CD14-positive monocyte (primary cell): Measurements from ENCODE around the gene CLEC4G. TPM values are rescaled to one million over a fixed set of nuclear protein-coding genes. Genes with fewer than 3 reads are reported as not detected.

Experiments used
- DNase-seq, 3 donors: peaks; one replicate each; pipeline ENCODE4 v3.0.0-alpha.2; 2011 to 2022
- H2AFZ ChIP-seq: 2 replicates; pipeline ENCODE4 v1.6.0; 2012; ENCODE audit warnings: mild to moderate bottlenecking, low read depth, low read length, inconsistent platforms; ENCODE audit not compliant: insufficient read depth, poor library complexity, severe bottlenecking
- H3K27ac ChIP-seq, 2 donors: 1 replicate in 1 of 2; 2 replicates in 1 of 2; pipeline ENCODE4 v1.5.1; 2012 to 2013; ENCODE audit warnings: low read length in 2 of 2, control low read depth in 1 of 2, inconsistent platforms in 1 of 2, low read depth in 1 of 2, mild to moderate bottlenecking in 1 of 2
- H3K27me3 ChIP-seq, 2 donors: one replicate each; pipeline versions ENCODE4 v1.6.0 to v1.6.1; 2011 to 2013; ENCODE audit warnings: low read length in 2 of 2; ENCODE audit not compliant: control insufficient read depth in 2 of 2, insufficient read depth in 2 of 2
- H3K36me3 ChIP-seq, 2 donors: replicated peaks in 1 of 2; 1 replicate in 1 of 2; 2 replicates in 1 of 2; pipeline versions ENCODE4 v1.5.1 to v1.6.1; 2012 to 2013; ENCODE audit warnings: low read length in 2 of 2, control low read depth in 1 of 2, inconsistent platforms in 1 of 2, mild to moderate bottlenecking in 1 of 2; ENCODE audit not compliant: insufficient read depth in 2 of 2, control insufficient read depth in 1 of 2
- H3K4me1 ChIP-seq, 2 donors: 1 replicate in 1 of 2; 2 replicates in 1 of 2; pipeline versions ENCODE4 v1.5.1 to v1.6.1; 2012 to 2013; ENCODE audit warnings: low read length in 2 of 2, control low read depth in 1 of 2, inconsistent platforms in 1 of 2, mild to moderate bottlenecking in 1 of 2, moderate library complexity in 1 of 2; ENCODE audit not compliant: insufficient read depth in 2 of 2, control insufficient read depth in 1 of 2
- H3K4me2 ChIP-seq: replicated peaks from 2 replicates; pipeline ENCODE3; 2012; ENCODE audit warnings: low read length, moderate library complexity, mild to moderate bottlenecking; ENCODE audit not compliant: poor library complexity, severe bottlenecking; ENCODE audit errors: extremely low read depth
- H3K4me3 ChIP-seq, 3 experiments: fragments of 200-600 bp in 1 of 3; sonication (generic) in 1 of 3; replicated peaks in 1 of 3; 1 replicate in 2 of 3; 2 replicates in 1 of 3; pipeline ENCODE4 v1.5.1; 2011 to 2013; ENCODE audit warnings: low read length in 3 of 3, mild to moderate bottlenecking in 3 of 3, control low read depth in 2 of 3, low read depth in 2 of 3, inconsistent platforms in 1 of 3, moderate library complexity in 1 of 3
- H3K79me2 ChIP-seq: 2 replicates; pipeline ENCODE4 v1.6.0; 2012; ENCODE audit warnings: mild to moderate bottlenecking, control low read depth, inconsistent platforms, low read length, moderate library complexity; ENCODE audit not compliant: insufficient read depth
- H3K9ac ChIP-seq: 2 replicates; pipeline ENCODE4 v1.6.0; 2017; ENCODE audit warnings: low read length, mild to moderate bottlenecking; ENCODE audit not compliant: insufficient read depth, poor library complexity, severe bottlenecking
- H3K9me3 ChIP-seq, 2 donors: replicated peaks in 1 of 2; 1 replicate in 1 of 2; 2 replicates in 1 of 2; pipeline versions ENCODE4 v1.5.1 to v1.6.1; 2012 to 2013; ENCODE audit warnings: low read length in 2 of 2, control low read depth in 1 of 2; ENCODE audit not compliant: control insufficient read depth in 1 of 2, insufficient read depth in 1 of 2
- H4K20me1 ChIP-seq: 2 replicates; pipeline ENCODE4 v1.6.0; 2012; ENCODE audit warnings: mild to moderate bottlenecking, low read length, control low read depth, moderate library complexity; ENCODE audit not compliant: insufficient read depth
- H3K27ac Mint-ChIP-seq, 7 donors: one replicate each; pipeline ENCODE4 v1.8.0; 2020; ENCODE audit warnings: mild to moderate bottlenecking in 7 of 7, mixed read lengths in 7 of 7, moderate library complexity in 6 of 7, inconsistent platforms in 2 of 7
- H3K27me3 Mint-ChIP-seq, 3 donors: one replicate each; pipeline ENCODE4 v1.8.0; 2021 to 2022; ENCODE audit warnings: low read depth in 3 of 3, mild to moderate bottlenecking in 3 of 3, mixed read lengths in 3 of 3, moderate library complexity in 3 of 3, inconsistent platforms in 1 of 3
- H3K36me3 Mint-ChIP-seq, 2 donors: one replicate each; pipeline ENCODE4 v1.8.0; 2020; ENCODE audit warnings: mixed read lengths in 2 of 2, inconsistent platforms in 1 of 2, mild to moderate bottlenecking in 1 of 2
- H3K4me1 Mint-ChIP-seq: one replicate; pipeline ENCODE4 v1.8.0; 2020; ENCODE audit warnings: mild to moderate bottlenecking, mixed read lengths
- H3K4me3 Mint-ChIP-seq, 2 donors: one replicate each; pipeline ENCODE4 v1.8.0; 2020; ENCODE audit warnings: mild to moderate bottlenecking in 2 of 2, mixed read lengths in 2 of 2, moderate library complexity in 1 of 2
- H3K9me3 Mint-ChIP-seq, 7 donors: one replicate each; pipeline ENCODE4 v1.8.0; 2020 to 2022; ENCODE audit warnings: mixed read lengths in 7 of 7, mild to moderate bottlenecking in 6 of 7, moderate library complexity in 6 of 7, inconsistent platforms in 2 of 7
- WGBS: methylation state at CpG from one replicate; pipeline ENCODE4 v1.1.5; 2013; ENCODE audit warnings: missing lambda C conversion rate; ENCODE audit not compliant: insufficient coverage; 5-methylcytosine and 5-hydroxymethylcytosine counted together
- intact Hi-C, 2 donors: fragments of 100-400 bp; cut with micrococcal nuclease; formaldehyde crosslinking; loops; one replicate each; pipeline versions ENCODE4 v1.15.0 to v1.15.1; 2023
- polyA minus RNA-seq: library from RNA; depleted of rRNA, polyadenylated mRNA; stranded (reverse); fragments of >200 nt; gene quantifications from 2 replicates; pipeline ENCODE4 v1.2.3, GENCODE V29; 2012
- polyA plus RNA-seq, 3 donors: library from polyadenylated mRNA; depleted of rRNA in 1 of 3; unstranded in 2 of 3; stranded (reverse) in 1 of 3; fragments of 300-500 nt in 2 of 3; fragments of >200 nt in 1 of 3; fragmentation: Illumina TruSeq in 2 of 3; gene quantifications; 1 replicate in 2 of 3; 2 replicates in 1 of 3; pipeline ENCODE4 v1.2.3, GENCODE V29; 2012 to 2021
- total RNA-seq, 12 experiments: library from RNA in 1 of 12; stranded (reverse) in 1 of 12; fragments of 120-200 nt in 1 of 12; gene quantifications; one replicate each; pipeline ENCODE4 v1.2.4 and lab custom pipeline; 2013 to 2026; ENCODE audit warnings: mixed read lengths in 6 of 12, inconsistent platforms in 1 of 12
- TF ChIP-seq, protein P1 (sequence below): fragments of 200-600 bp; IDR thresholded peaks from one replicate; pipeline ENCODE4 v1.8.0; 2022; ENCODE audit warnings: antibody characterized with exemption, mild to moderate bottlenecking

The CLEC4G gene, protein sequence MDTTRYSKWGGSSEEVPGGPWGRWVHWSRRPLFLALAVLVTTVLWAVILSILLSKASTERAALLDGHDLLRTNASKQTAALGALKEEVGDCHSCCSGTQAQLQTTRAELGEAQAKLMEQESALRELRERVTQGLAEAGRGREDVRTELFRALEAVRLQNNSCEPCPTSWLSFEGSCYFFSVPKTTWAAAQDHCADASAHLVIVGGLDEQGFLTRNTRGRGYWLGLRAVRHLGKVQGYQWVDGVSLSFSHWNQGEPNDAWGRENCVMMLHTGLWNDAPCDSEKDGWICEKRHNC
- total RNA-seq (2013), result 5.0 TPM
- polyA plus RNA-seq (1 to 10 TPM; 4.7 to 7.9 (median 7.1) TPM), polyA minus RNA-seq (2.5 and 3.2 TPM in 2 replicates), total RNA-seq (lab: John Stamatoyannopoulos, UW) (0 reads per million in 11 experiments)

DNA sequence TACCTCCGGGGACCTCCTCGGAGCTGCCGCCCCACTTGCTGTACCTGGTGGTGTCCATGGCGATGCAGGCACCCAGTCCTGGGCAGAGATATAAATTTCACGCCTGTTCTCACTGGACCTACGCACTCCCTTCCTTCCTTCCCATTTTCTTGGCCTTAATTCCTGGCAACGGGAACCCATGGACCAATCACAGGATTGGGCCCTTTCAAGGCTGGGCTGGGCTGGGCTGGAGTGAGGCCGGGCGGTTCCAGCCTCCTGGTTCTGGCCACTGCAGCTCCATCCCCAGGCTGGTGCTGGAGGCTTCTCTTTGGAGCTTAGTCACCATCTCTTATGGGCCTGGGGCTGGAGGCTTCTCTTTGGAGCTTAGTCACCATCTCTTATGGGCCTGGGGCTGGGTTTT lies at the start of gene CLEC4G:
TSS of gene CLEC4G (minus strand) at position 66 of the 400 bp plus-strand sequence. CDS start at position 58, 8 bp downstream.
- DNase-seq, result no peak
- Histone ChIP-seq H3K9ac (no peak within 1 kb of the TSS), H2AFZ (peak within 1 kb of the TSS; percentile 87), H4K20me1 (no peaks in the 10 kb centered on the region), H3K27me3 (peaks cover 0 to 3% of the 10 kb centered on the region in 2 donors), H3K79me2 (no peaks in the 10 kb centered on the region), H3K36me3 (no peaks in the 10 kb centered on the region), H3K4me1 (peaks cover 50 to 71% of the 10 kb centered on the region in 2 donors), H3K27ac (no peak within 1 kb of the TSS), H3K4me2 (peak within 1 kb of the TSS; percentile 83), H3K4me3 (peak within 1 kb of the TSS in 1 of 3 experiments; percentile 71), H3K9me3 (no peaks in the 10 kb centered on the region)
- Mint-ChIP-seq H3K4me3 (peak within 1 kb of the TSS; percentile 20 to 30), H3K4me1 (peaks cover 61% of the 10 kb centered on the region), H3K27me3 (peaks cover 2 to 22% (median 19%) of the 10 kb centered on the region in 3 donors), H3K27ac (peak within 1 kb of the TSS in 1 of 7 donors; percentile 56), H3K36me3 (peaks cover 0 to 13% of the 10 kb centered on the region in 2 donors), H3K9me3 (peaks cover 0 to 6% (median 0%) of the 10 kb centered on the region in 7 donors)
- intact Hi-C loops, result no loop called here
- TF ChIP-seq, protein P1, sequence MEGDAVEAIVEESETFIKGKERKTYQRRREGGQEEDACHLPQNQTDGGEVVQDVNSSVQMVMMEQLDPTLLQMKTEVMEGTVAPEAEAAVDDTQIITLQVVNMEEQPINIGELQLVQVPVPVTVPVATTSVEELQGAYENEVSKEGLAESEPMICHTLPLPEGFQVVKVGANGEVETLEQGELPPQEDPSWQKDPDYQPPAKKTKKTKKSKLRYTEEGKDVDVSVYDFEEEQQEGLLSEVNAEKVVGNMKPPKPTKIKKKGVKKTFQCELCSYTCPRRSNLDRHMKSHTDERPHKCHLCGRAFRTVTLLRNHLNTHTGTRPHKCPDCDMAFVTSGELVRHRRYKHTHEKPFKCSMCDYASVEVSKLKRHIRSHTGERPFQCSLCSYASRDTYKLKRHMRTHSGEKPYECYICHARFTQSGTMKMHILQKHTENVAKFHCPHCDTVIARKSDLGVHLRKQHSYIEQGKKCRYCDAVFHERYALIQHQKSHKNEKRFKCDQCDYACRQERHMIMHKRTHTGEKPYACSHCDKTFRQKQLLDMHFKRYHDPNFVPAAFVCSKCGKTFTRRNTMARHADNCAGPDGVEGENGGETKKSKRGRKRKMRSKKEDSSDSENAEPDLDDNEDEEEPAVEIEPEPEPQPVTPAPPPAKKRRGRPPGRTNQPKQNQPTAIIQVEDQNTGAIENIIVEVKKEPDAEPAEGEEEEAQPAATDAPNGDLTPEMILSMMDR, result no peak
- 95% methylated on average over 8 of the region's 9 CpGs for WGBS

DNA sequence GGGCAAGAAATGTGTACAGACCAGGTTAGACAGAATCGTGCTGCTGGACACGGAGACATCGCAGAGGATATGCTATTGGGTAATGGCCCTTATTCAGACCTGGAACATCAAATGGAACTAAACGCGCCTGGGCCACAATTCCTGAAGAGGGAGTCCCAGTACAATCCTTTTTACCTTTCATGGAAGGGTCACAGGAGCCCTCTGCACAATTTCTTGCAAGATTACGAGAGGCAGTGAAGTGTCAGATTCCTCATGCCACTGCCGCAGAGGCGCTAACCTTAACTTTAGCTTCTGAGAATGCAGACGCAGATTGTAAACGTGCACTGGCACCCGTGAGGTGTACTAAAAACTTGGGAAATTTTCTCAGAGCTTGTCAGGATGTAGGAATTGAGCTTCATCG lies 49.2 kb upstream of the CLEC4G start:
- TF ChIP-seq, protein P1, result no peak
- H3K9me3 Mint-ChIP-seq, result peaks cover 0 to 5% (median 0%) of the 10 kb centered on the region in 7 donors
- Histone ChIP-seq H3K4me3 (no peak overlapping the region), H3K36me3 (no peaks in the 10 kb centered on the region), H2AFZ (no peak overlapping the region), H3K4me1 (peaks cover 26 to 33% of the 10 kb centered on the region in 2 donors), H3K27ac (no peak overlapping the region), H3K79me2 (no peaks in the 10 kb centered on the region), H3K4me2 (no peak overlapping the region), H3K9ac (no peak overlapping the region), H4K20me1 (no peaks in the 10 kb centered on the region), H3K9me3 (no peaks in the 10 kb centered on the region), H3K27me3 (no peaks in the 10 kb centered on the region)
- H3K4me3 Mint-ChIP-seq, result no peak overlapping the region
- DNase-seq, result no peak
- no peaks in the 10 kb centered on the region for H3K36me3 Mint-ChIP-seq
- intact Hi-C loops, result loop anchor here in 1 of 2 donors (5.0 kb wide), 1 partner anchor 34 kb away; the partner anchor contains the start of gene CD209
- WGBS, result 87% methylated on average over 12 of the region's 12 CpGs
- H3K27me3 Mint-ChIP-seq, result peaks cover 0 to 3% (median 0%) of the 10 kb centered on the region in 3 donors
- peaks cover 29% of the 10 kb centered on the region for H3K4me1 Mint-ChIP-seq
- no peak overlapping the region for H3K27ac Mint-ChIP-seq
